Nephron progenitor cell (in vitro differentiated cells): ENCODE data around the gene IQCN.

Source experiments
- DNase-seq: peaks from one replicate; pipeline ENCODE4 v3.0.0; 2021
- H3K27ac Mint-ChIP-seq: 2 replicates; pipeline ENCODE4 v1.8.0; 2021; ENCODE audit warnings: mild to moderate bottlenecking, moderate library complexity, mixed read lengths
- H3K27me3 Mint-ChIP-seq: 2 replicates; pipeline ENCODE4 v1.8.0; 2021; ENCODE audit warnings: mild to moderate bottlenecking, low read depth, mixed read lengths; ENCODE audit not compliant: poor library complexity
- H3K36me3 Mint-ChIP-seq: 2 replicates; pipeline ENCODE4 v1.8.0; 2021; ENCODE audit warnings: low read depth, mixed read lengths
- H3K4me1 Mint-ChIP-seq: 2 replicates; pipeline ENCODE4 v1.8.0; 2021; ENCODE audit warnings: mixed read lengths
- H3K4me3 Mint-ChIP-seq: 2 replicates; pipeline ENCODE4 v1.8.0; 2021; ENCODE audit warnings: mild to moderate bottlenecking, moderate library complexity, mixed read lengths
- H3K9me3 Mint-ChIP-seq: 2 replicates; pipeline ENCODE4 v1.8.0; 2021; ENCODE audit warnings: mild to moderate bottlenecking, moderate library complexity, mixed read lengths
- CTCF ChIP-seq: fragments of 200-600 bp; sonication (generic); IDR thresholded peaks from 2 replicates; pipeline ENCODE4 v1.5.0; 2021; ENCODE audit warnings: antibody characterized with exemption

IQCN gene

GRCh38 chr19:18262917-18263316 is 11.3 kb downstream of the IQCN start:
- H3K4me3 Mint-ChIP-seq = no peak overlapping the region
- H3K9me3 Mint-ChIP-seq = no peaks in the 10 kb centered on the region
- TF ChIP-seq CTCF = no peak
- H3K27ac Mint-ChIP-seq = no peak overlapping the region
- no peaks in the 10 kb centered on the region for H3K4me1 Mint-ChIP-seq
- DNase-seq = no peak
- H3K36me3 Mint-ChIP-seq = peaks cover 15% of the 10 kb centered on the region
- H3K27me3 Mint-ChIP-seq = no peaks in the 10 kb centered on the region

GRCh38 chr19:18262144-18262543 is 12.1 kb downstream of the IQCN start:
- Mint-ChIP-seq H3K9me3 (no peaks in the 10 kb centered on the region), H3K27me3 (peaks cover under 1% of the 10 kb centered on the region), H3K36me3 (peaks cover 13% of the 10 kb centered on the region), H3K4me3 (no peak overlapping the region), H3K4me1 (no peaks in the 10 kb centered on the region), H3K27ac (no peak overlapping the region)
- no peak for DNase-seq
- no peak for TF ChIP-seq CTCF

- DNase-seq = no peak
- H3K4me3 Mint-ChIP-seq = no peak overlapping the region
- no peak for TF ChIP-seq CTCF
- peaks cover 7% of the 10 kb centered on the region for H3K27me3 Mint-ChIP-seq
- H3K36me3 Mint-ChIP-seq = peaks cover 7% of the 10 kb centered on the region
- H3K4me1 Mint-ChIP-seq = no peaks in the 10 kb centered on the region
- no peaks in the 10 kb centered on the region for H3K9me3 Mint-ChIP-seq
- no peak overlapping the region for H3K27ac Mint-ChIP-seq
Measured at GRCh38 chr19:18261474-18261873, 12.8 kb downstream of the IQCN start.

- Mint-ChIP-seq H3K27ac (no peak overlapping the region), H3K9me3 (no peaks in the 10 kb centered on the region), H3K27me3 (peaks cover 21% of the 10 kb centered on the region), H3K36me3 (no peaks in the 10 kb centered on the region), H3K4me1 (no peaks in the 10 kb centered on the region), H3K4me3 (no peak overlapping the region)
- TF ChIP-seq CTCF = no peak
- DNase-seq = no peak
Measured at GRCh38 chr19:18259893-18260292, 14.4 kb downstream of the IQCN start.

GRCh38 chr19:18257503-18258470 is 16.5 kb downstream of the IQCN start:
- Mint-ChIP-seq H3K36me3 (no peaks in the 10 kb centered on the region), H3K27me3 (peaks cover 42% of the 10 kb centered on the region), H3K4me3 (no peak overlapping the region), H3K27ac (no peak overlapping the region), H3K9me3 (no peaks in the 10 kb centered on the region), H3K4me1 (no peaks in the 10 kb centered on the region)
- DNase-seq = no peak
- no peak for TF ChIP-seq CTCF
